ENCODE measurements around the gene UNCX.
"Not testable (repeated sequence)": the region's sequence is repeated elsewhere in the genome, so short reads cannot be mapped to it uniquely, and the experiment has no call there.

UNCX gene

GRCh38 chr7:1274121-1274875 lies 41.6 kb downstream of the UNCX start:
- in situ Hi-C loops (cut with MboI; ENCODE audit: low sequenced_read_pairs): no loop called here

GRCh38 chr7:1274876-1275375 lies 42.3 kb downstream of the UNCX start:
- in situ Hi-C loops (cut with MboI; ENCODE audit: low sequenced_read_pairs): no loop called here

- in situ Hi-C loops (cut with MboI; ENCODE audit: low sequenced_read_pairs): no loop called here
Measured at GRCh38 chr7:1275451-1276381, 43.0 kb downstream of the UNCX start.

GRCh38 chr7:1276626-1277175 lies 44.0 kb downstream of the UNCX start:
- in situ Hi-C loops (cut with MboI; ENCODE audit: low sequenced_read_pairs): no loop called here

- in situ Hi-C loops (cut with MboI; ENCODE audit: low sequenced_read_pairs): no loop called here
Measured at GRCh38 chr7:1278543-1278942, 45.9 kb downstream of the UNCX start.

GRCh38 chr7:1279041-1279440 lies 46.4 kb downstream of the UNCX start:
- in situ Hi-C loops (cut with MboI; ENCODE audit: low sequenced_read_pairs): no loop called here

- in situ Hi-C loops (cut with MboI; ENCODE audit: low sequenced_read_pairs): not testable (repeated sequence)
Measured at GRCh38 chr7:1279895-1280294, 47.2 kb downstream of the UNCX start.

GRCh38 chr7:1281068-1281467 lies 48.4 kb downstream of the UNCX start:
- in situ Hi-C loops (cut with MboI; ENCODE audit: low sequenced_read_pairs): no loop called here

- in situ Hi-C loops (cut with MboI; ENCODE audit: low sequenced_read_pairs): no loop called here
Measured at GRCh38 chr7:1282679-1283078, 50.0 kb downstream of the UNCX start.

GRCh38 chr7:1283337-1283736 lies 50.7 kb downstream of the UNCX start:
- in situ Hi-C loops (cut with MboI; ENCODE audit: low sequenced_read_pairs): no loop called here

GRCh38 chr7:1283941-1284742 lies 51.5 kb downstream of the UNCX start:
- in situ Hi-C loops (cut with MboI; ENCODE audit: low sequenced_read_pairs): no loop called here

GRCh38 chr7:1284743-1285458 lies 52.2 kb downstream of the UNCX start:
- in situ Hi-C loops (cut with MboI; ENCODE audit: low sequenced_read_pairs): no loop called here

GRCh38 chr7:1285556-1286301 lies 53.1 kb downstream of the UNCX start:
- in situ Hi-C loops (cut with MboI; ENCODE audit: low sequenced_read_pairs): no loop called here
